Endodermal cell (in vitro differentiated cells): ENCODE measurements around the gene BNC1. TPM values are rescaled to one million over a fixed set of nuclear protein-coding genes. Genes with fewer than 3 reads are reported as not detected.

Experiments
- DNase-seq: peaks from one replicate; pipeline ENCODE4 v3.0.0-alpha.2; 2017
- H3K27ac ChIP-seq: 2 replicates; pipeline ENCODE4 v1.5.1; 2013; ENCODE audit warnings: mild to moderate bottlenecking, low read depth, low read length, moderate library complexity
- H3K27me3 ChIP-seq: 2 replicates; pipeline ENCODE4 v1.6.1; 2013; ENCODE audit warnings: mild to moderate bottlenecking, low read length, moderate library complexity; ENCODE audit not compliant: insufficient read depth, control insufficient read depth, poor library complexity, severe bottlenecking
- H3K36me3 ChIP-seq: 2 replicates; pipeline ENCODE4 v1.7.0; 2013; ENCODE audit warnings: mild to moderate bottlenecking, low read length, moderate library complexity; ENCODE audit not compliant: control insufficient read depth, insufficient read depth
- H3K4me1 ChIP-seq: one replicate; pipeline ENCODE4 v1.7.0; 2013; ENCODE audit warnings: low read length; ENCODE audit not compliant: control insufficient read depth, insufficient read depth
- H3K4me3 ChIP-seq: 2 replicates; pipeline ENCODE4 v1.5.1; 2013; ENCODE audit warnings: mild to moderate bottlenecking, low read length, moderate library complexity
- H3K9ac ChIP-seq: 2 replicates; pipeline ENCODE4 v1.6.1; 2013; ENCODE audit warnings: mild to moderate bottlenecking, low read length, moderate library complexity; ENCODE audit not compliant: poor library complexity, severe bottlenecking; ENCODE audit errors: extremely low read depth
- H3K9me3 ChIP-seq: 2 replicates; pipeline ENCODE4 v1.6.1; 2013; ENCODE audit warnings: mild to moderate bottlenecking, low read length, moderate library complexity; ENCODE audit not compliant: control insufficient read depth
- H3K27ac Mint-ChIP-seq: 2 replicates; pipeline ENCODE4 v1.8.0; 2020; ENCODE audit warnings: mixed read lengths
- H3K27me3 Mint-ChIP-seq: 2 replicates; pipeline ENCODE4 v1.8.0; 2021; ENCODE audit warnings: mild to moderate bottlenecking, mixed read lengths; ENCODE audit not compliant: insufficient read depth
- H3K36me3 Mint-ChIP-seq: 2 replicates; pipeline ENCODE4 v1.8.0; 2020; ENCODE audit warnings: low read depth, mixed read lengths
- H3K4me1 Mint-ChIP-seq: 2 replicates; pipeline ENCODE4 v1.8.0; 2020; ENCODE audit warnings: mixed read lengths
- H3K4me3 Mint-ChIP-seq: 2 replicates; pipeline ENCODE4 v1.8.0; 2020; ENCODE audit warnings: mild to moderate bottlenecking, moderate library complexity, mixed read lengths
- H3K9me3 Mint-ChIP-seq: 2 replicates; pipeline ENCODE4 v1.8.0; 2020; ENCODE audit warnings: mild to moderate bottlenecking, mixed read lengths
- CTCF ChIP-seq: fragments of 200-600 bp; sonication (generic); conservative IDR thresholded peaks from 2 replicates; pipeline ENCODE4 v1.5.0; 2021; ENCODE audit warnings: antibody characterized with exemption, mild to moderate bottlenecking
- WGBS, 2 experiments: methylation state at CpG; one replicate each; pipeline versions ENCODE4 v1.1.5 to v1.1.7; 2013; ENCODE audit warnings: missing lambda C conversion rate in 2 of 2, mixed read lengths in 1 of 2; ENCODE audit not compliant: insufficient coverage in 1 of 2, insufficient read length in 1 of 2; 5-methylcytosine and 5-hydroxymethylcytosine counted together
- total RNA-seq, 2 donors: library from RNA; stranded (reverse); fragmentation: NEBNext Ultra II Directional in 1 of 2; extraction: Animal tissue kit (Norgen Biotek cat#: 25700) in 1 of 2; gene quantifications; 2 replicates in 1 of 2; 3 replicates in 1 of 2; pipeline ENCODE4 v1.2.1, GENCODE V29; 2021

BNC1 gene
- total RNA-seq, 2 donors from 2014 or later, result not detected

GRCh38 chr15:83219026-83219425, 65.4 kb downstream of the BNC1 start:
- no peak overlapping the region for H3K4me3 Mint-ChIP-seq
- Histone ChIP-seq H3K9ac (no peak overlapping the region), H3K4me1 (no peaks in the 10 kb centered on the region), H3K27ac (no peak overlapping the region), H3K9me3 (peaks cover 13% of the 10 kb centered on the region), H3K4me3 (no peak overlapping the region), H3K27me3 (no peaks in the 10 kb centered on the region), H3K36me3 (no peaks in the 10 kb centered on the region)
- H3K27ac Mint-ChIP-seq, result no peak overlapping the region
- peaks cover 68% of the 10 kb centered on the region for H3K9me3 Mint-ChIP-seq
- H3K27me3 Mint-ChIP-seq, result peaks cover 5% of the 10 kb centered on the region
- 93% methylated on average over 1 of the region's 1 CpG; no CpG with 5 or more reads in 1 of the 2 experiments for WGBS, 2 experiments
- no peak for TF ChIP-seq CTCF
- H3K36me3 Mint-ChIP-seq, result peaks cover 5% of the 10 kb centered on the region
- no peaks in the 10 kb centered on the region for H3K4me1 Mint-ChIP-seq
- no peak for DNase-seq

- no peak for DNase-seq
- H3K4me1 Mint-ChIP-seq, result no peaks in the 10 kb centered on the region
- Histone ChIP-seq H3K27me3 (no peaks in the 10 kb centered on the region), H3K9me3 (no peaks in the 10 kb centered on the region), H3K4me1 (no peaks in the 10 kb centered on the region), H3K27ac (no peak overlapping the region), H3K9ac (no peak overlapping the region), H3K36me3 (no peaks in the 10 kb centered on the region), H3K4me3 (no peak overlapping the region)
- H3K36me3 Mint-ChIP-seq, result peaks cover 5% of the 10 kb centered on the region
- no peak overlapping the region for H3K4me3 Mint-ChIP-seq
- H3K27ac Mint-ChIP-seq, result no peak overlapping the region
- no peak for TF ChIP-seq CTCF
- no peaks in the 10 kb centered on the region for H3K27me3 Mint-ChIP-seq
- peaks cover 34% of the 10 kb centered on the region for H3K9me3 Mint-ChIP-seq
- WGBS, 2 experiments, result 85% methylated on average over 2 of the region's 2 CpGs; no CpG with 5 or more reads in 1 of the 2 experiments
These were observed 69.2 kb downstream of the BNC1 start for GRCh38 chr15:83215306-83215705.

- no peak for DNase-seq
- no peaks in the 10 kb centered on the region for H3K9me3 ChIP-seq
- H3K27ac ChIP-seq, result no peak overlapping the region
- no peaks in the 10 kb centered on the region for H3K36me3 ChIP-seq
- WGBS, 2 experiments, result 87 to 100% methylated on average over 1 to 3 of the region's 3 CpGs
- TF ChIP-seq CTCF, result no peak
- Mint-ChIP-seq H3K36me3 (peaks cover 3% of the 10 kb centered on the region), H3K9me3 (peaks cover 12% of the 10 kb centered on the region), H3K4me1 (peaks cover 7% of the 10 kb centered on the region), H3K27me3 (no peaks in the 10 kb centered on the region), H3K4me3 (no peak overlapping the region), H3K27ac (no peak overlapping the region)
- no peaks in the 10 kb centered on the region for H3K4me1 ChIP-seq
- no peaks in the 10 kb centered on the region for H3K27me3 ChIP-seq
- no peak overlapping the region for H3K9ac ChIP-seq
- H3K4me3 ChIP-seq, result no peak overlapping the region
These were observed 73.8 kb downstream of the BNC1 start for GRCh38 chr15:83210619-83211018.
